ENCODE measurements around the gene NLRC3.

DNA sequence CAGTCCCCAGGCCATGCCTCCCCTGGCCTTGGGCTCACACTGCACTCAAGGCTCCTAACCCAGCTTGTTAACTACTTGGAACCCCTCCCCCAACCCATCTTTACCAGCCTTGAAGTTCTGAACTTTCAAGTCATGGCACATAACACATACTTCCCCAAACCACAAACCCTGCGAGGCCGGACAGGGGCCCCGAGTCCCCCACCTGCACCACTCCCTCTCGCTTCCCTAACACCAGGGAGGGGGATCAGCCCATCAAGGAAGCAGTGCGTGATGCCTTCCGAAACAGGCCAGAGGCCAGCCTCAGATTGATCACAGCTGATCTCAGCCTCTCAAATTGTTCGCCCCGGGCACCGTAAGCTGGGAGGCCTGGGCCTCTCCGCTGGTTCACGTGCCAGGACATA, 3.0 kb upstream of the NLRC3 start:
- TF ChIP-seq POLR2A (IDR thresholded peaks at IDR 0.05; ENCODE audit: low read length): no peak
- TF ChIP-seq GATA1 (IDR thresholded peaks at IDR 0.05; ENCODE audit: low read depth, low read length): no peak

Data from erythroblast (primary cell).